Chondrocyte (in vitro differentiated cells): ENCODE measurements around the gene MALRD1. TPM values are rescaled to one million over a fixed set of nuclear protein-coding genes. Genes with fewer than 3 reads are reported as not detected.
"Not testable (repeated sequence)": the region's sequence is repeated elsewhere in the genome, so short reads cannot be mapped to it uniquely, and the experiment has no call there.

ENCODE experiments used
- DNase-seq: peaks from one replicate; pipeline ENCODE4 v3.0.0; 2021; ENCODE audit warnings: mixed read lengths, low spot score
- H3K27ac Mint-ChIP-seq: one replicate; pipeline ENCODE4 v1.8.0; 2021; ENCODE audit warnings: mild to moderate bottlenecking, moderate library complexity, mixed read lengths; ENCODE audit not compliant: unreplicated experiment
- H3K27me3 Mint-ChIP-seq: 2 replicates; pipeline ENCODE4 v1.8.0; 2021; ENCODE audit warnings: low read depth, mixed read lengths
- H3K36me3 Mint-ChIP-seq: 2 replicates; pipeline ENCODE4 v1.8.0; 2021; ENCODE audit warnings: low read depth, mixed read lengths
- H3K4me1 Mint-ChIP-seq: 2 replicates; pipeline ENCODE4 v1.8.0; 2021; ENCODE audit warnings: low read depth, mild to moderate bottlenecking, mixed read lengths
- H3K4me3 Mint-ChIP-seq: one replicate; pipeline ENCODE4 v1.8.0; 2021; ENCODE audit warnings: mild to moderate bottlenecking, moderate library complexity, mixed read lengths; ENCODE audit not compliant: unreplicated experiment
- H3K9me3 Mint-ChIP-seq: 2 replicates; pipeline ENCODE4 v1.8.0; 2021; ENCODE audit warnings: low read depth, mixed read lengths
- total RNA-seq: library from RNA; stranded (reverse); gene quantifications from 3 replicates; pipeline ENCODE4 v1.2.1, GENCODE V29; 2021
- TF ChIP-seq, protein P1 (sequence below): fragments of 200-600 bp; sonication (generic); IDR thresholded peaks from 2 replicates; pipeline ENCODE4 v1.5.0; 2021; ENCODE audit warnings: antibody characterized with exemption, mild to moderate bottlenecking, moderate library complexity

Gene MALRD1
- total RNA-seq, 1 donor from 2014 or later, result 0.27 TPM

DNA sequence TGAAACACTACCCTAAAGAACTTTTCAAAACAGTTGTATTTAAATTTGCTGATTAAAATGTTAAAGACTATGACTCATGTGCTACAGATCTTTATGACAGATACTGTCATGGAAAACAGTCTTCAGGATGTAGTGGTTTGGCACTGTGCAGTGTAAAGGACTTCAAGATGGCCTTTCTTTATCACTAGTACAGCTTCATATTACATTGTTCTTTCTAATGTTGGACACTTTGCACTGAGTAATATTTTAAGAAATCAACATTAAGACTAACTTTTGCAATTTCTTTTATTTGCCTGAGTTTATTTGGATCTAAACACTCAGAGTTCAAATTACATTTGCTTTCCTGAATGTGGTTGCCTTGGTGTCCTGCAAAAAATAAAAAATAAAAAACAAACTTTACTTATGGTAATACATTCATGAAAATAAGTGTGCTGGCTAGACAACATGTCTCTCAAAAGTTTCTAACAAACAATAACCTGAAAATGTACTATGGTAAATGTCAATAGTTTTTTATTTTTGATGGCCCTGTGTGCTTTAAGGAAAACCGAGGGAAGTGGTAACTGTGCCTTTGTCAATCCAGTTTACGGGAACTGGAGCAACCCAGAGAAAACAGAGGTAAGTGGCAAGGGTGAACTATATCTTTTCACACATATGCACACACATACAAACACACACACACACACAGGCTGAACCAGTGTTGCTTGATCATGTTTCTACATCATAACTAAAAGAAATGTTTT is 681.7 kb downstream of the MALRD1 start:
- DNase-seq, result no peak
- peak overlapping the region; percentile 1 for H3K27ac Mint-ChIP-seq
- no peaks in the 10 kb centered on the region for H3K36me3 Mint-ChIP-seq
- H3K4me3 Mint-ChIP-seq, result no peak overlapping the region
- H3K4me1 Mint-ChIP-seq, result peaks cover 11% of the 10 kb centered on the region
- TF ChIP-seq, protein P1, sequence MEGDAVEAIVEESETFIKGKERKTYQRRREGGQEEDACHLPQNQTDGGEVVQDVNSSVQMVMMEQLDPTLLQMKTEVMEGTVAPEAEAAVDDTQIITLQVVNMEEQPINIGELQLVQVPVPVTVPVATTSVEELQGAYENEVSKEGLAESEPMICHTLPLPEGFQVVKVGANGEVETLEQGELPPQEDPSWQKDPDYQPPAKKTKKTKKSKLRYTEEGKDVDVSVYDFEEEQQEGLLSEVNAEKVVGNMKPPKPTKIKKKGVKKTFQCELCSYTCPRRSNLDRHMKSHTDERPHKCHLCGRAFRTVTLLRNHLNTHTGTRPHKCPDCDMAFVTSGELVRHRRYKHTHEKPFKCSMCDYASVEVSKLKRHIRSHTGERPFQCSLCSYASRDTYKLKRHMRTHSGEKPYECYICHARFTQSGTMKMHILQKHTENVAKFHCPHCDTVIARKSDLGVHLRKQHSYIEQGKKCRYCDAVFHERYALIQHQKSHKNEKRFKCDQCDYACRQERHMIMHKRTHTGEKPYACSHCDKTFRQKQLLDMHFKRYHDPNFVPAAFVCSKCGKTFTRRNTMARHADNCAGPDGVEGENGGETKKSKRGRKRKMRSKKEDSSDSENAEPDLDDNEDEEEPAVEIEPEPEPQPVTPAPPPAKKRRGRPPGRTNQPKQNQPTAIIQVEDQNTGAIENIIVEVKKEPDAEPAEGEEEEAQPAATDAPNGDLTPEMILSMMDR, result no peak
- H3K27me3 Mint-ChIP-seq, result no peaks in the 10 kb centered on the region
- H3K9me3 Mint-ChIP-seq, result peaks cover 6% of the 10 kb centered on the region

GRCh38 chr10:19730907-19731217 is 682.3 kb downstream of the MALRD1 start:
- Mint-ChIP-seq H3K4me3 (no peak overlapping the region), H3K27ac (no peak overlapping the region), H3K9me3 (peaks cover 5% of the 10 kb centered on the region), H3K36me3 (no peaks in the 10 kb centered on the region), H3K4me1 (peaks cover 11% of the 10 kb centered on the region), H3K27me3 (no peaks in the 10 kb centered on the region)
- no peak for DNase-seq
- TF ChIP-seq, protein P1, result no peak

- H3K4me1 Mint-ChIP-seq, result peaks cover 11% of the 10 kb centered on the region
- TF ChIP-seq, protein P1, result no peak
- H3K4me3 Mint-ChIP-seq, result no peak overlapping the region
- no peak overlapping the region for H3K27ac Mint-ChIP-seq
- no peak for DNase-seq
- no peaks in the 10 kb centered on the region for H3K27me3 Mint-ChIP-seq
- no peaks in the 10 kb centered on the region for H3K36me3 Mint-ChIP-seq
- peaks cover 4% of the 10 kb centered on the region for H3K9me3 Mint-ChIP-seq
Measured at GRCh38 chr10:19731560-19731959, 683.0 kb downstream of the MALRD1 start.

DNA sequence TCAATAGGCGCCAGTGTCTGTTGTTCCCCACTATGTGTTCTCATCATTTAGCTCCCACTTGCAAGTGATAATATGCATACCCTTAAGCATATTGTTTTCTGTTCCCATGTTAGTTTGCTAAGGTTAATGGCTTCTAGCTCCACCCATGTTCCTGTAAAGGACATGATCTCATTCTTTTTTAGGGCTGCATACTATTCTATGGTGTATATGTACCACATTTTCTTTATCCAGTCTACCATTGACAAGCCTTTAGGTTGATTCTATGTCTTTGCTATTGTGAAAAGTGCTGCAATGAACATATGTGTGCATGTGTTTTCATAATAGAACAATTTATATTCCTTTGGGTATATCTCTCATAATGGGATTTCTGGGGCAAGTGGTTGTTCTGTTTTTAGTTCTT is 689.8 kb downstream of the MALRD1 start:
- DNase-seq, result no peak
- Mint-ChIP-seq H3K9me3 (peaks cover 6% of the 10 kb centered on the region), H3K4me3 (no peak overlapping the region), H3K36me3 (no peaks in the 10 kb centered on the region), H3K27ac (no peak overlapping the region), H3K27me3 (no peaks in the 10 kb centered on the region), H3K4me1 (no peaks in the 10 kb centered on the region)
- TF ChIP-seq, protein P1, result no peak

GRCh38 chr10:19739232-19739631 is 690.6 kb downstream of the MALRD1 start:
- not testable (repeated sequence) for H3K4me3 Mint-ChIP-seq, H3K27ac Mint-ChIP-seq, H3K36me3 Mint-ChIP-seq, DNase-seq, H3K4me1 Mint-ChIP-seq, H3K27me3 Mint-ChIP-seq, H3K9me3 Mint-ChIP-seq

DNA sequence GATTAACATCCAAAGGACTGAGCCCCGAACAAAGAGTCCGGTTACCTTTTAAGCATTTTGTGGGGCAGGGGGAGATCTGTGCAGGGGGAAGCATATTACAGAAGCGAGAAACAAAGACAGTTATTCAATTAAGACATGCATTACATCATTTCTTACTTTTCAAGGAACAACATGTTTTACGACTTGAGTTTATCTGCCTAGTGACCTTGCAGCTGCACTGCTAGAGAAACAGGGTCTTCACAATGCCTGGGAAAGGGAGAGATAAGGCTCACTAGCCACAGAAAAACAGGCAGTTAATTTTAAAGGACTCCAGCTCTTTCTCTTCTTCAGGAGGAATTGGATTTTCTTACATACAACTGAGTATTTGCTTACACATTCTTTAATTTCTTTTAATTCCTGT is 693.5 kb downstream of the MALRD1 start:
- H3K4me1 Mint-ChIP-seq, H3K27ac Mint-ChIP-seq, H3K27me3 Mint-ChIP-seq, H3K4me3 Mint-ChIP-seq, H3K36me3 Mint-ChIP-seq, H3K9me3 Mint-ChIP-seq, DNase-seq: not testable (repeated sequence)
